GM18907 (cell line): Measurements from ENCODE around the gene KIAA1671.
"Not testable (repeated sequence)": the region's sequence is repeated elsewhere in the genome, so short reads cannot be mapped to it uniquely, and the experiment has no call there.

Experiments
- ATAC-seq: cut with Tn5 transposase; IDR thresholded peaks from one replicate; pipeline ENCODE4 v1.9.1; 2021; ENCODE audit warnings: mild to moderate bottlenecking, moderate library complexity; ENCODE audit not compliant: unreplicated experiment

The KIAA1671 gene

GRCh38 chr22:25161916-25162530 lies 209.5 kb downstream of the KIAA1671 start:
- ATAC-seq, result no peak

GRCh38 chr22:25162561-25162960 lies 210.0 kb downstream of the KIAA1671 start:
- ATAC-seq, result no peak

GRCh38 chr22:25165785-25166184 lies 213.3 kb downstream of the KIAA1671 start:
- no peak for ATAC-seq

GRCh38 chr22:25166266-25167040 lies 213.9 kb downstream of the KIAA1671 start:
- no peak for ATAC-seq

GRCh38 chr22:25167082-25167481 lies 214.6 kb downstream of the KIAA1671 start:
- ATAC-seq, result no peak

GRCh38 chr22:25167834-25168601 lies 215.5 kb downstream of the KIAA1671 start:
- ATAC-seq, result no peak

GRCh38 chr22:25169278-25170031 lies 216.9 kb downstream of the KIAA1671 start:
- no peak for ATAC-seq

GRCh38 chr22:25170426-25170980 lies 218.0 kb downstream of the KIAA1671 start:
- ATAC-seq, result no peak

GRCh38 chr22:25172153-25172552 lies 219.6 kb downstream of the KIAA1671 start:
- no peak for ATAC-seq

- no peak for ATAC-seq
These were observed 221.8 kb downstream of the KIAA1671 start for GRCh38 chr22:25174156-25174887.

- no peak for ATAC-seq
These were observed 222.4 kb downstream of the KIAA1671 start for GRCh38 chr22:25174888-25175411.

- no peak for ATAC-seq
These were observed 223.7 kb downstream of the KIAA1671 start for GRCh38 chr22:25176175-25176574.

GRCh38 chr22:25176799-25177198 lies 224.3 kb downstream of the KIAA1671 start:
- ATAC-seq, result no peak

GRCh38 chr22:25177226-25177625 lies 224.7 kb downstream of the KIAA1671 start:
- ATAC-seq, result no peak

GRCh38 chr22:25177895-25178294 lies 225.4 kb downstream of the KIAA1671 start:
- no peak for ATAC-seq

- not testable (repeated sequence) for ATAC-seq
These were observed 225.8 kb downstream of the KIAA1671 start for GRCh38 chr22:25178348-25178747.

- not testable (repeated sequence) for ATAC-seq
These were observed 226.5 kb downstream of the KIAA1671 start for GRCh38 chr22:25178869-25179631.

GRCh38 chr22:25182131-25183110 lies 229.9 kb downstream of the KIAA1671 start:
- no peak for ATAC-seq
